Measurements from ENCODE around the gene ITPRIP. TPM values are rescaled to one million over a fixed set of nuclear protein-coding genes. Genes with fewer than 3 reads are reported as not detected.

The ITPRIP gene
- total RNA-seq, 1 experiment from 2014 or later, result 1.7 TPM

- intact Hi-C loops (cut with micrococcal nuclease; ENCODE audit: unreplicated experiment), result no loop called here
- BruUV-seq (replicated peaks), result no TSS peak
- Mint-ChIP-seq H3K27me3 (ENCODE audit: unreplicated experiment) (peaks cover 20% of the 10 kb centered on the region), H3K36me3 (ENCODE audit: insufficient read depth, unreplicated experiment) (no peaks in the 10 kb centered on the region), H3K27ac (ENCODE audit: unreplicated experiment) (no peak overlapping the region), H3K4me3 (ENCODE audit: low read depth, unreplicated experiment) (no peak overlapping the region), H3K9me3 (ENCODE audit: low read depth, unreplicated experiment) (no peaks in the 10 kb centered on the region), H3K4me1 (ENCODE audit: low read depth, unreplicated experiment) (peaks cover 11% of the 10 kb centered on the region)
- CTCF ChIA-PET, result interaction anchor here (0.7 kb wide), 2 partner anchors 47 to 50 kb away, joined by 3 to 4 read pairs; no protein-coding TSS in a partner anchor
- DNase-seq, result no peak
- TF ChIP-seq CTCF (IDR thresholded peaks at IDR 0.05; ENCODE audit: unreplicated experiment), result no peak
Measured at GRCh38 chr10:104321725-104322415, 16.4 kb downstream of the ITPRIP start.

- CTCF ChIA-PET, result interaction anchor here (0.6 to 0.7 kb wide), 2 partner anchors 46 to 614 kb away, joined by 3 to 4 read pairs; no protein-coding TSS in a partner anchor
- no peak for TF ChIP-seq CTCF (IDR thresholded peaks at IDR 0.05; ENCODE audit: unreplicated experiment)
- intact Hi-C loops (cut with micrococcal nuclease; ENCODE audit: unreplicated experiment), result no loop called here
- Mint-ChIP-seq H3K4me3 (ENCODE audit: low read depth, unreplicated experiment) (no peak overlapping the region), H3K27me3 (ENCODE audit: unreplicated experiment) (peaks cover 15% of the 10 kb centered on the region), H3K9me3 (ENCODE audit: low read depth, unreplicated experiment) (no peaks in the 10 kb centered on the region), H3K4me1 (ENCODE audit: low read depth, unreplicated experiment) (peaks cover 11% of the 10 kb centered on the region), H3K36me3 (ENCODE audit: insufficient read depth, unreplicated experiment) (no peaks in the 10 kb centered on the region), H3K27ac (ENCODE audit: unreplicated experiment) (no peak overlapping the region)
- no TSS peak for BruUV-seq (replicated peaks)
- DNase-seq, result no peak
Measured at GRCh38 chr10:104321226-104321625, 17.0 kb downstream of the ITPRIP start.

- BruUV-seq (replicated peaks), result no TSS peak
- Mint-ChIP-seq H3K4me1 (ENCODE audit: low read depth, unreplicated experiment) (peaks cover 11% of the 10 kb centered on the region), H3K27ac (ENCODE audit: unreplicated experiment) (no peak overlapping the region), H3K36me3 (ENCODE audit: insufficient read depth, unreplicated experiment) (no peaks in the 10 kb centered on the region), H3K9me3 (ENCODE audit: low read depth, unreplicated experiment) (no peaks in the 10 kb centered on the region), H3K27me3 (ENCODE audit: unreplicated experiment) (peaks cover 15% of the 10 kb centered on the region), H3K4me3 (ENCODE audit: low read depth, unreplicated experiment) (no peak overlapping the region)
- no peak for TF ChIP-seq CTCF (IDR thresholded peaks at IDR 0.05; ENCODE audit: unreplicated experiment)
- CTCF ChIA-PET, result no interaction called here
- intact Hi-C loops (cut with micrococcal nuclease; ENCODE audit: unreplicated experiment), result no loop called here
- DNase-seq, result no peak
Measured at GRCh38 chr10:104318810-104319741, 19.2 kb downstream of the ITPRIP start.

GRCh38 chr10:104318326-104318725 lies 19.9 kb downstream of the ITPRIP start:
- no peak overlapping the region for H3K27ac Mint-ChIP-seq (ENCODE audit: unreplicated experiment)
- BruUV-seq (replicated peaks), result no TSS peak
- intact Hi-C loops (cut with micrococcal nuclease; ENCODE audit: unreplicated experiment), result no loop called here
- H3K27me3 Mint-ChIP-seq (ENCODE audit: unreplicated experiment), result peaks cover 15% of the 10 kb centered on the region
- no peak overlapping the region for H3K4me3 Mint-ChIP-seq (ENCODE audit: low read depth, unreplicated experiment)
- TF ChIP-seq CTCF (IDR thresholded peaks at IDR 0.05; ENCODE audit: unreplicated experiment), result no peak
- H3K9me3 Mint-ChIP-seq (ENCODE audit: low read depth, unreplicated experiment), result no peaks in the 10 kb centered on the region
- CTCF ChIA-PET, result no interaction called here
- DNase-seq, result no peak
- H3K4me1 Mint-ChIP-seq (ENCODE audit: low read depth, unreplicated experiment), result peaks cover 11% of the 10 kb centered on the region
- H3K36me3 Mint-ChIP-seq (ENCODE audit: insufficient read depth, unreplicated experiment), result no peaks in the 10 kb centered on the region
